ENCODE measurements around the gene GRIK1.

Gene GRIK1

GRCh38 chr21:29753216-29753615 is 186.6 kb downstream of the GRIK1 start:
- no peak for TF ChIP-seq ZNF274 (IDR thresholded peaks at IDR 0.05; ENCODE audit: low read depth, low read length)
- H3K4me3 ChIP-seq (ENCODE audit: low read length), result no peak overlapping the region

DNA sequence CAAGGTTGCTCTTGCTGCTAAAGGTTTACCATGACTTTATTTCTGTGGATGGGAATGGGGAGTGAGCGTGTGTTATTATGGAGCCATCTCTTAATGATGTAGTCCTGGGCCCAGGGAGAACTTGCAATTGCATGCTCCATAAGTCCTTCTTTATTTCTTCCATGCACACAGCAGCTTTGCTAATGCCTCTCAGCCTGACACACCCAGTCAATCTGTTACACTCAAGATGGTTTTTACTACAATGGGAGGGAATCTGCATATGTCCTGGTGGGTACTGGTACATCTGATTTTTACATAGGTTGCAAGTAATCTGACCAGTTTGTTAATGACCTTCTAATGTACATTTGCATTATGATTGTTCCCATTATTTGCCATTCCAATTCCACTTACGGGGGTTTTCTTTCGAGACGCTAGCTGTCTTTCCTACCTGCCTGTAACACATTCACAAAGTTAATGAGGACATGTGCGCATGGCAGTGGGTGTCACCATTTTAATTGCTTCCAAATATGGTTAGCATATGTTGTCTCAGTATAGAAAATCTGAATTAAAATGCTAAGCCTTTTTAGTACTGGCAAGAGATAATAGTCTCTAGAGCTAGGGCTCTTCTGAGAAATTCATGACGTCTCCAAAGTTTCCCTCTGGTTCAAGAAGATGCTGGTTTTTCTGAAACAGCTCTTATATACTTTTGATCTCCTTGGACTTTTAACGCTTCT is 188.2 kb downstream of the GRIK1 start:
- no peak overlapping the region for H3K4me3 ChIP-seq (ENCODE audit: low read length)
- TF ChIP-seq ZNF274 (IDR thresholded peaks at IDR 0.05; ENCODE audit: low read depth, low read length), result no peak

- H3K4me3 ChIP-seq (ENCODE audit: low read length), result no peak overlapping the region
- no peak for TF ChIP-seq ZNF274 (IDR thresholded peaks at IDR 0.05; ENCODE audit: low read depth, low read length)
These were observed 189.8 kb downstream of the GRIK1 start for GRCh38 chr21:29749957-29750356.

DNA sequence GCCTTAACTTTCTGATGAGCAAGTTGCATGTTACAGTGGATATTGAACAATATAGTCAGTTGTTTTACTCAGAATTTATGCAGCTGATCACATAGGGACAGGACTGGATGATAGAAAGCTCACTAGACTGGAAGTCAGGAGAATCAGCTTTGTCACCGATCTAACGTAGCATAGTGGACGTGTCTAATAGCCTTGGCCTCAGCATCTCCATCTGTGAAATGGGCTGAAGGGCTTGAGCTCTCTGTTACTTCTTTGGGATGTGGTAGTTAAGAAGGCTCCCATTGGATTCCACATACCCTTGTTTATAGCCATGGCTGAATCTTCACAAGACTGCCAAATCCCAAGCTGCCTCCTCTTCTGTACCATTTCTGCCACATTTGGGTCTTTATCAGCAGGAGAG is 190.6 kb downstream of the GRIK1 start:
- TF ChIP-seq ZNF274 (IDR thresholded peaks at IDR 0.05; ENCODE audit: low read depth, low read length), result no peak
- H3K4me3 ChIP-seq (ENCODE audit: low read length), result no peak overlapping the region

- H3K4me3 ChIP-seq (ENCODE audit: low read length), result no peak overlapping the region
- no peak for TF ChIP-seq ZNF274 (IDR thresholded peaks at IDR 0.05; ENCODE audit: low read depth, low read length)
These were observed 191.2 kb downstream of the GRIK1 start for GRCh38 chr21:29748391-29749167.

DNA sequence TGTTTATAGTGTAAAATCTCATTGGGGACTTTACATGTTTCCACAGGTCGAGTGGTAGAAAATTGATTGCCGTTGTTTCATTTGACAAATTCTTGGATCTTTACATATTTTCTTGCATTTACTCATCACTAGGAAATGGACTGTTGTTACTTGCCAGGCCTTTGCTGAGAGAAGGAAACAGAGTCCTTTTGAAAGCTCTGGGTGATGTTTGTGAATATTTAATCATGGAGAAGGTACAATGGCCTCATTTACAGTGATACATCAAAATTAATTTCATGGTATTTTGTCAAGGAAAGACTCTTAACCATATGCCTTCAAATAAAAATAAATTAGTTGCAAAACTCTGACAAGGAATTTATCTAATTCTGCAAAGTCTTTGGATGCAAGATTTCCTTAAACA is 198.0 kb downstream of the GRIK1 start:
- no peak for TF ChIP-seq ZNF274 (IDR thresholded peaks at IDR 0.05; ENCODE audit: low read depth, low read length)

DNA sequence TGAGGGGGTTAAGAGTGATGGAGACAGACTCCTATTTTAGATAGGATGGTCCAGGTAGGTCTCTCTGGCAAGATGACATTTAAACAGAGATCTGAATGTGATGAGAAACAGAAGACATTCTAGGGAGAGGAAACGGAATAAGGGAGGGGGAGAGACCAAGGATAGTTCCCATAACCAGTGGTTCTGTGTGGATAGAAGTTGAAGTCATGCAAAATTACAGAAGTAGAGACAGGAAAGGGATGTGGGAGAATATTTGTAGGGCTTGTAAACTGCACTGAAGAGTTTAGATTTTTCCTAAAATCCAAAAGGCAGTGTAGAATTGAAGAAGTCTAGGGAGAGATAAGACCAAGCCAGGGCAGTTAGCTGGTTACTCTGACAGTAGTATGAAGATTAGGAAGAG is 200.6 kb downstream of the GRIK1 start:
- no peak overlapping the region for H3K4me3 ChIP-seq (ENCODE audit: low read length)
- no peak for TF ChIP-seq ZNF274 (IDR thresholded peaks at IDR 0.05; ENCODE audit: low read depth, low read length)

More for the DNA sequence above, 198.0 kb downstream of the GRIK1 start:
- H3K4me3 ChIP-seq (ENCODE audit: low read length), result no peak overlapping the region

- H3K4me3 ChIP-seq (ENCODE audit: low read length), result no peak overlapping the region
- no peak for TF ChIP-seq ZNF274 (IDR thresholded peaks at IDR 0.05; ENCODE audit: low read depth, low read length)
These were observed 201.1 kb downstream of the GRIK1 start for GRCh38 chr21:29738730-29739129.

- no peak overlapping the region for H3K4me3 ChIP-seq (ENCODE audit: low read length)
- TF ChIP-seq ZNF274 (IDR thresholded peaks at IDR 0.05; ENCODE audit: low read depth, low read length), result no peak
These were observed 202.6 kb downstream of the GRIK1 start for GRCh38 chr21:29737186-29737585.

DNA sequence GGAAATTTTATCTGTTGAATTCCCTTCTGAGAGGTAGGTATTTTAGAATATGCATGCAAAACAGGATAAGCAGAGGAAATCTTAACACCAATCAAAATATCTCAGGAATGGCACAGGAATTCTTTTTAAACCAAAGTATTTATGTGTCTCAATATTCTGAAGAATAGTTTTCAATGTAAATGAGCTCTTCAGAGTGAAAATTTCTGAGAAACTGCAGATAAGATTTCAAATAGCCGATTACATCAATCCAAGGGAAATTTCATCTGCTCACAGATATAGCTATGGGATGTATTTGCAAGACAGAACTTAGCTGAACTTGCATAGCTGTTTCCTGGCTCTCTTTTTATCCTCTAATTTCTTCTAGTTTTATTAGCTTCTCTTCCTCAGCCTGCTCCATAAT is 209.5 kb downstream of the GRIK1 start:
- no peak overlapping the region for H3K4me3 ChIP-seq (ENCODE audit: low read length)
- no peak for TF ChIP-seq ZNF274 (IDR thresholded peaks at IDR 0.05; ENCODE audit: low read depth, low read length)

DNA sequence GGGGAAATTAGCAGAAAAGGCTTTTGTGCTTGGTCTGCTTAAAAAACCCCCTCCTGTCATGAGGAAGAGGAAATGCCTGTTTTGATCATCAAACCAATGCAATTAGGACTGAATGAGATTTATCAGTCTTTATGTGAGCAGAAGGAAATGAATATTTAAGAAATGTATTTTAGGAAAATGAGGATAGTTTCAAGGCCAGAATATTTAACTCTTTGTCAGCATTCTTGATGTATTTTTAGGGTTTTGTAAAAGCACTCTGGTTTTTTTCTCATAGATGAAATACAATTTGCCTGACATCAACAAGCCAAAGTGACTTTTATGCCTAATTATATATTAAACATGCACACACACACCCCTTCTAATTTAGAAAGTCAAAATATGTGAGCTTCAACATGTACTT is 213.8 kb downstream of the GRIK1 start:
- H3K4me3 ChIP-seq (ENCODE audit: low read length), result no peak overlapping the region
- no peak for TF ChIP-seq ZNF274 (IDR thresholded peaks at IDR 0.05; ENCODE audit: low read depth, low read length)

DNA sequence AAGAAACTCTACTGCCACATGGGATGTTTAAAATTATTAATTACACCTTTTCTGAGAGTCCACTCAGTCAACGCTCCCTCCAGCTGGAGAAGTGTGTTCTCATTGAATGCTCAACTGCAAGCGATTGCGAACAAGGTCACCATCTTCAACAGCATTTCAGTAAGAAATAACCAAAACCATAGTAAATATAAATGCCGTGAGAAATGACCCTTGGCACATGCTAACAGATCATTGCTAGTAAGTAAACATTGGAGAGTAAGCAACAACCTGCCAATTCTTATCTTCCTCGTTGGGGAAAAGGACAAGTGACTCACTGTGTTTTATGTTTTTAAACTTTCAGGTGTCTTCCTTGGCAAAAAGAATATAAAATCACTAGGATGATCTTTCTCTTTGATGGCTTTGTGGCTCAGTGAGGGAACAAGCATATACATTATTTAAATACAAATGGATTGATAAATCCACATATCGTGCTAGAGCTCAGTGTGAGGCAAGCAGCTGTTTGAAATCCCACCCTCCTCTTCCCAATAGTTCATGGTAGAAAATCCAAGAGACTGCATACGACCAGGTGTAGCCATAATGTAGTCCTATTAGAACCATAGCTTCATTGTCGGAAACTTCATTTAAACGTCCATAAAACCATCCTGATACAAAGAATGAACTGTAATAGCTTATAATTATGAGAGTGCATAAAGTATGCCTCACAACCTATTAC is 214.6 kb downstream of the GRIK1 start:
- no peak for TF ChIP-seq ZNF274 (IDR thresholded peaks at IDR 0.05; ENCODE audit: low read depth, low read length)

DNA sequence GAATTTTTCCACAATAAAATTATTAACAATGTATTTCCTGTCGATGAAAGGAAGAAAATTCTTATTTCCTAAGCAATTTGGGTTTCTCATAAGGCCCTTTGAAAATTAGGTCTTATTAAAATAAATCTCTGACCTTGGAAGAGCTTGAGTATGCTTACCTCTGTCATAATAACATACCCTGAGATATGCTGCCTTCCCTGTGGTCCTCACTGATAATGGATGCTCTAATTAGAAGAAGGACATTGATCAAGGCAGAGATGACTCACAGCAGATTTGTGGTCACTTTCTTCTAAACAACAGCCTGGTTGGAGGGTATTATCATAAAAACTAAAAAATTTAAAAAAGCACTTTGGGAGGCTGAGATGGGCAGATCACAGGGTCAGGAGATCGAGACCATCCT is 217.8 kb downstream of the GRIK1 start:
- TF ChIP-seq ZNF274 (IDR thresholded peaks at IDR 0.05; ENCODE audit: low read depth, low read length), result no peak
- no peak overlapping the region for H3K4me3 ChIP-seq (ENCODE audit: low read length)

More for the DNA sequence above, 214.6 kb downstream of the GRIK1 start:
- no peak overlapping the region for H3K4me3 ChIP-seq (ENCODE audit: low read length)

DNA sequence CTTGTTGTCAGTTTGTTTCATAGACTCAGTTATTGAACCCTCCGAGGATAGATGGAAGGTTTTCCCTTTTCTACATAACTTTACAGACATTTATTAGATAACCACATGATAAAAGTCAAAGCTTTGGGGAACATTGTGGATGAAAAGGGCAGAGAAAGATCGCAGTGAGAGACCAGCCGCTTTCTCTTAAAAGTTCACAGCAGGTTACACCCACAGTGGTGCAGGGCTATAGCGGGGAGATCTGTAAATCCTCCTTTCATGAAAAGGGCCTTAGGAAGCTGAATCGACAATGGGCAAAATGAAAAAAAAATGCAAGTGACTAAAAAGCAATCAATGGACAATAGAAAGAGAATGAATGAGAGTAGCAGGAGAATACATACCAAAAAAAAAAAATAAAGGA is 218.6 kb downstream of the GRIK1 start:
- no peak for TF ChIP-seq ZNF274 (IDR thresholded peaks at IDR 0.05; ENCODE audit: low read depth, low read length)

DNA sequence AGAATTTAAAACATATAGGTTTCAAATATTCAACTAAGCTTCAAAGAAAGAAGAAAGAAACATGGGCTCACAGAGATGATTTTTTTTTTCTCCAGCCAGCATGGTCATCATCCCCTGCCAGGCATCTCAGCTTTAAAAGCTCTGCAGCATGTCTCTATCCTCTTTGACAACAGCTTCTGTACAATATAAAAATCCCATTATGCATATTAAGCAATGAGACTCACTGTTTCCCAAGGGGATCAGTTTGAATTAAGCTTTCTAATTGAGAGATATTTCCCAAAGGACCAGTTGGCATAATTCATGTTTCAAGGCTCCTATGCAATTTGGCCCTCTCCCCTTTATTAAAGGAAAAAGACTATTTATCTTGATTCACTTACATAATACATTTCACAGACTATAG is 220.3 kb downstream of the GRIK1 start:
- H3K4me3 ChIP-seq (ENCODE audit: low read length), result no peak overlapping the region
- TF ChIP-seq ZNF274 (IDR thresholded peaks at IDR 0.05; ENCODE audit: low read depth, low read length), result no peak

More for the DNA sequence above, 218.6 kb downstream of the GRIK1 start:
- no peak overlapping the region for H3K4me3 ChIP-seq (ENCODE audit: low read length)

Data from GM08714 (cell line).